Measurements from ENCODE around the gene AGPAT3.
"Not testable (repeated sequence)": the region's sequence is repeated elsewhere in the genome, so short reads cannot be mapped to it uniquely, and the experiment has no call there.

The AGPAT3 gene, protein sequence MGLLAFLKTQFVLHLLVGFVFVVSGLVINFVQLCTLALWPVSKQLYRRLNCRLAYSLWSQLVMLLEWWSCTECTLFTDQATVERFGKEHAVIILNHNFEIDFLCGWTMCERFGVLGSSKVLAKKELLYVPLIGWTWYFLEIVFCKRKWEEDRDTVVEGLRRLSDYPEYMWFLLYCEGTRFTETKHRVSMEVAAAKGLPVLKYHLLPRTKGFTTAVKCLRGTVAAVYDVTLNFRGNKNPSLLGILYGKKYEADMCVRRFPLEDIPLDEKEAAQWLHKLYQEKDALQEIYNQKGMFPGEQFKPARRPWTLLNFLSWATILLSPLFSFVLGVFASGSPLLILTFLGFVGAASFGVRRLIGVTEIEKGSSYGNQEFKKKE

DNA sequence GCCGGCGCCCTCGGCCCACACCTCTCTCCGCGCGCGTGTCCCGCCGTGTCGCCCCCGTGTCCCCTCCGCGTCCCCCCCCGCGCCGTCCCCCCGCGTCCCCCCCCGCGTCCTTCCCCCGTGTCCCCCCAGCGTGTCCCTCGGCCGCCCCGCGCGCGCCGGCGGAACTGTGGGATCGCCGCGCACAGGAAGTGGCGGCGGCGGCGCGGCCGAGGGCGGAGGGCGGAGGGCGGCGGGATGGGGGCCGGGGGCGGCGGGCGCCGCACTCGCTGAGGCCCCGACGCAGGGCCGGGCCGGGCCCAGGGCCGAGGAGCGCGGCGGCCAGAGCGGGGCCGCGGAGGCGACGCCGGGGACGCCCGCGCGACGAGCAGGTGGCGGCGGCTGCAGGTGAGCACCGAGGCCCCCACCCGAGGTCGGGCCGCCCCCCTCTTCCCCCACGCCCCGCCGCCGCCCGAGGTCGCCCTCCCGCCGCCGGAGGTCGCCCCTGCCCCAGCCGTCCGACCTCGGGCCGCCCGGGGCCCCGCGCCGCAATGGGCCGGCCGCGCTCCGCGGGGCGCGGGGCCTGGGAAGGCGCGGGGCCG, at the start of gene AGPAT3:
Gene AGPAT3, plus strand, starts transcription at position 262 of the 578 bp plus-strand sequence. CDS start 94,459 bp downstream, outside the sequence.
- peak; percentile 75 for DNase-seq (ENCODE audit: low spot score)

GRCh38 chr21:43815991-43816390, 49.0 kb upstream of the AGPAT3 start:
- DNase-seq (ENCODE audit: low spot score): no peak

- no peak for DNase-seq (ENCODE audit: low spot score)
These were observed 48.4 kb upstream of the AGPAT3 start for GRCh38 chr21:43816611-43817071.

- no peak for DNase-seq (ENCODE audit: low spot score)
These were observed 47.6 kb upstream of the AGPAT3 start for GRCh38 chr21:43817157-43818086.

DNA sequence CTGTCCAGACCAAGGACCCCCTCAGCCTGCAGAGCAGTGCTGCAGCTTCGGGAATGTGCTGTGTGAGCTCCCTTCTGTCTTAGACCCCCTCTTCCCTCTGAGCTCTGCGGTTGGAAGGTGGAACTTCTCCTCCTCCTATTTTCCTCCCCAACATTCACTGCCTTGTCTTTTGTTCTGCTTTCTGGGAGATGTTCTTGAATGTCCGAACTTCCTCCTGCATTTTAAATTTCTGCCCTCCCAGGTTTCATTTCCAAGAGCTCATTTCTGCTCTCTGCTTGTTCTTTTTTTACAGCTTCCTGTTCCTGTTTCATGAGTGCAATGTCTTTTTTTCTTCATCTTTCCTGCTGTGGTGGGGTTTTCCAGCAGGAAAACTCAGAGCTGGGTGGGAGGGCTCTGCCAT, 46.3 kb upstream of the AGPAT3 start:
- no peak for DNase-seq (ENCODE audit: low spot score)

- no peak for DNase-seq (ENCODE audit: low spot score)
These were observed 45.3 kb upstream of the AGPAT3 start for GRCh38 chr21:43819511-43820405.

DNA sequence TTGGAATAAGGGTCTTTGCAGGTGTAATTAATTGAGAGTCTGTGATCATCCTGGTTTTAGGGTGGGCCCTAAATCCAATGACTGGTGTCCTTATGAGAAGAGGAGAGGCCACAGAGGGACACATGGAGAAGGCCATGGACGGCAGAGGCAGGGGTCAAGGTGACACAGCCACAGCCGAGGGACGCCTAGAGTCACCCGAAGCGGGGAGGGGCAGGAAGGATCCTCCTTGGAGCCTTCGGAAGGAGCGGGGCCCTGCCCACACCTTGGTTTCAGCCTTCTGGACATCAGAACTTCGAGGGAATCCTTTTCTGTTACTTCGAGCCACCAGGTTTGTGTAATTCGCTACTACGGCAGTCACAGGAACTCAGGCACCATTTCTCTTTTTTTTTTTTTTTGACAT, 44.6 kb upstream of the AGPAT3 start:
- no peak for DNase-seq (ENCODE audit: low spot score)

GRCh38 chr21:43822166-43822565, 42.9 kb upstream of the AGPAT3 start:
- DNase-seq (ENCODE audit: low spot score): not testable (repeated sequence)

DNA sequence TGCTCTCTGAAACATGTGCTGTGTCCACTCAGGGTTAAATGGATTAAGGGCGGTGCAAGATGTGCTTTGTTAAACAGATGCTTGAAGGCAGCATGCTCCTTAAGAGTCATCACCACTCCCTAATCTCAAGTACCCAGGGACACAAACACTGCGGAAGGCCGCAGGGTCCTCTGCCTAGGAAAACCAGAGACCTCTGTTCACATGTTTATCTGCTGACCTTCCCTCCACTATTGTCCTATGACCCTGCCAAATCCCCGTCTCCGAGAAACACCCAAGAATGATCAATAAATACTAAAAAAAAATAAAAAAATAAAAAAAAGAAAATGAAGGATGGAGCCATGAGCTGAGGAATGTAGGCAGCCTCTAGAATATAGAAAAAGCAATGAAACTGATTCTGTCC, 42.3 kb upstream of the AGPAT3 start:
- not testable (repeated sequence) for DNase-seq (ENCODE audit: low spot score)

GRCh38 chr21:43824333-43825241, 40.4 kb upstream of the AGPAT3 start:
- peak; percentile 90 for DNase-seq (ENCODE audit: low spot score)

DNA sequence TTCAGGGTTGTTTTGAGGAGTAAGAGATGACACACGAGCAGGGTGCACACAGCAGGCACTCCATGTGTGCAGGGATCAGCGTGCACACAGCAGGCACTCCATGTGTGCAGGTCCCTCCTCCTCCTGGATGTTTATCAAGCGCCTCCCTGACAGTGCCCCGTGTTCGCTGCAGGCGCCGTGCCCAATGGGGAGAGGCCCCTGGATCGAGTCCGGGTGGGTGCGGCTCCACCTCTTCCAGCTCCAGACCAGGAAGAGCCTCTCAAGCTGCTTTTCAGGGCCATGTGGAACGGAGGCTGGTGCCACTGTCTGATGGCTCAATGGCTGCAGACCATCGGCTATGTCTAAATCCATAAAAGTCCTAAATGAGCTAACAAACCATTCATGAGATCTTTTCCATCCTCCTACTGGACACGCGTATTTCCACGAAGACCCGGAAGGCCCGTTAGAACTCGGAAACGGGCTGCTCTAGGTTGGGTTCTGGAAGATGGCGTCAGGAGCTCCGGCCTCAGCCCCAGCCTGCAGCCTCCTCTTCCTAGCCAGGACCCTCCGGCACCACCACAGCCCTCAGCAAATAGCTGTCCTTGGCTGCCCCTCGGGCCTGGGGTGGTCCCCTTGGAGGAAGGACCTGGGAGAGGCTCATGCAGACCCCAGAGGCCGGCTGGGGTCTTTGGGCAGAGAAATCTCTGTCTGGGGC, 39.6 kb upstream of the AGPAT3 start:
- DNase-seq (ENCODE audit: low spot score): no peak

GRCh38 chr21:43825936-43826622, 38.9 kb upstream of the AGPAT3 start:
- no peak for DNase-seq (ENCODE audit: low spot score)

- DNase-seq (ENCODE audit: low spot score): no peak
These were observed 38.4 kb upstream of the AGPAT3 start for GRCh38 chr21:43826623-43826974.

DNA sequence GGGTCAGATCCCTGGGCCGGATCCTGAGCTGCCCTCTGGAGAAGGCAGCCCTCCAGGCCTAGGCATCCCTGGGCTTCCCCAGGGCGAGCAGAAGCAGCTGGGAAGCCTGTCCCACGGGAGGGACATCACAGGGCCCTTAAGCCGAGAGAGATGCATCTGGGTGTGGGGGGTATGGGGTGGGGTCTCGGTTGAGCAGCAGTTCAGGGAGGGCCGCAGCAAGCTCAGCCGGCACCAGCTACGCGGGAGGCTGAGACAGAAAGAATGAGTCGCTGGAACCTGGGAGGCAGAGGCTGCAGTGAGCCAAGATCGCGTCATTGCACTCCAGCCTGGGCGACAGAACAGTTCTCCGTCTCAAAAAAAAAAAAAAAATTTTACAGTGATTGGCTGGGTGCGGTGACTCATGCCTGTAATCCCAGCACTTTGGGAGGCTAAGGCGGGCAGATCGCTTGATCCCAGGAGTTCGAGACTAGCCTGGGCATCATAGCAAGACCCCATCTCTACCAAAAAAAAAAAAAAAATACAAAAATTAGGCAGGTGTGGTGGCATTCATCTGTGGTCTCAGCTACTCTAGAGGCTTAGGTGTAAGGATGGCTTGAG, 37.9 kb upstream of the AGPAT3 start:
- DNase-seq (ENCODE audit: low spot score): peak; percentile 46

DNA sequence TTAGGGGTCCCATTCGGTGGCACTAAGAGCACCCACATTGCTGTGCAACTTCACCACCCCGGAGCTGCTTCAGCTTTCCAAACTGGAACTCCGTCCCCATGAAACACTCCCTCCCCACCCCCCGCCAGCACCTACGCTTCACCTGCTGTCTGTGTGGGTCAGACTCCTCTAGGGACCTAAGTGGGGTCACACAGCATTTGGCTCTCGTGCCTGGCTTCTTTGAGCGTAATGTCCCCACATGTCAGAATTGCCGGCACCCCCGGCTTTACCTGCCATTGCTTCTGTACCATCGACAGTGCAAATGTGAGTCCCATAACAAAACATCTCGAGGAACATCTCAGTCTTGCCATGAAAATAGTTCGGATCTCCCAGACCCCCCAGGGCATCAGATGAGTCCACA, 35.9 kb upstream of the AGPAT3 start:
- no peak for DNase-seq (ENCODE audit: low spot score)

- no peak for DNase-seq (ENCODE audit: low spot score)
These were observed 35.4 kb upstream of the AGPAT3 start for GRCh38 chr21:43829575-43830119.

GRCh38 chr21:43832158-43832550, 32.9 kb upstream of the AGPAT3 start:
- DNase-seq (ENCODE audit: low spot score): no peak

DNA sequence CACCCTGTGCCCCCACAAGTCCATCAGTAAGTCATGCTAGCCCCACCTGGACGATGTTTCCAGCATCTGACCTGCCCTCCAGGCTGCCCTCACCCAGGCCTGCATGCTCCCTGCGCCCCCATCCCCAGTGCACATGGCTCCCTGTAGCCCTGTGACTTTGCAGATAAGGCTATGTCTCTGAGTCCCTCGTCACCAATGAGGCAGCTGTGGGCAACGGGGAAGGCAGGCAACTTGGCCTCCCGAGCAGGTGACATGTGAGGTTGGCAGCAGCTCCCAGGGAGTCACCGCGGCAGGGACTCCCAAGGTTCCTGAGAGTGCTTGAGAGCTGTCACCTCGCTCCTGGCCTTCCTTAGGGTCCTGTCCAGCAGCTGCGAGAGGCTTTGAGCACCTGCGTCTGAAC, 32.4 kb upstream of the AGPAT3 start:
- no peak for DNase-seq (ENCODE audit: low spot score)
